GM23338 (cell line): ENCODE data around the gene PCSK6. TPM values are rescaled to one million over a fixed set of nuclear protein-coding genes. Genes with fewer than 3 reads are reported as not detected.

Experiments used
- ATAC-seq: fragments of 200-7000 bp; cut with Tn5 transposase; 3 replicates; pipeline ENCODE4 v1.9.1; 2020
- DNase-seq: peaks from one replicate; pipeline ENCODE4 v3.0.0-alpha.2; 2015; ENCODE audit warnings: low spot score
- H2AFZ ChIP-seq: fragments of 200-600 bp; sonication (generic); 2 replicates; pipeline ENCODE4 v1.8.0; 2016; ENCODE audit warnings: antibody characterized with exemption, mild to moderate bottlenecking, moderate library complexity
- H3F3A ChIP-seq: fragments of 200-600 bp; sonication (generic); replicated peaks from 2 replicates; pipeline ENCODE4 v1.8.0; 2017; ENCODE audit warnings: antibody characterized with exemption, mixed run types, low read depth
- H3K27ac ChIP-seq: fragments of 200-600 bp; sonication (generic); 2 replicates; pipeline ENCODE4 v1.6.1; 2016; ENCODE audit warnings: low read depth
- H3K27me3 ChIP-seq: fragments of 200-600 bp; sonication (generic); 2 replicates; pipeline ENCODE4 v1.8.0; 2016; ENCODE audit warnings: mild to moderate bottlenecking, mixed run types, moderate library complexity; ENCODE audit not compliant: insufficient read depth
- H3K36me3 ChIP-seq: fragments of 200-600 bp; sonication (generic); 2 replicates; pipeline ENCODE4 v1.8.0; 2016; ENCODE audit warnings: mild to moderate bottlenecking; ENCODE audit not compliant: insufficient read depth
- H3K4me1 ChIP-seq: fragments of 200-600 bp; sonication (generic); 2 replicates; pipeline ENCODE4 v1.8.0; 2016; ENCODE audit warnings: mild to moderate bottlenecking, moderate library complexity; ENCODE audit not compliant: insufficient read depth
- H3K4me2 ChIP-seq: fragments of 200-600 bp; sonication (generic); 2 replicates; pipeline ENCODE4 v1.7.1; 2017; ENCODE audit warnings: mixed run types
- H3K4me3 ChIP-seq: fragments of 200-600 bp; sonication (generic); 2 replicates; pipeline ENCODE4 v1.6.1; 2016; ENCODE audit warnings: mixed run types
- H3K79me2 ChIP-seq: fragments of 200-600 bp; sonication (generic); replicated peaks from 2 replicates; pipeline ENCODE4 v1.8.0; 2017; ENCODE audit warnings: mild to moderate bottlenecking; ENCODE audit not compliant: insufficient read depth
- H3K9me2 ChIP-seq: fragments of 200-600 bp; sonication (generic); 2 replicates; pipeline ENCODE4 v1.8.0; 2017; ENCODE audit not compliant: insufficient read depth
- H4K20me1 ChIP-seq: fragments of 200-600 bp; sonication (generic); replicated peaks from 2 replicates; pipeline ENCODE4 v1.8.0; 2017; ENCODE audit warnings: mild to moderate bottlenecking; ENCODE audit not compliant: insufficient read depth
- H3K27ac Mint-ChIP-seq: 2 replicates; pipeline ENCODE4 v1.8.0; 2020; ENCODE audit warnings: inconsistent platforms, mild to moderate bottlenecking, moderate library complexity, mixed read lengths
- H3K27me3 Mint-ChIP-seq: 3 replicates; pipeline ENCODE4 v1.8.0; 2022; ENCODE audit warnings: low read depth, mild to moderate bottlenecking, moderate library complexity, mixed read lengths, inconsistent platforms; ENCODE audit not compliant: insufficient read depth, poor library complexity
- H3K36me3 Mint-ChIP-seq: 3 replicates; pipeline ENCODE4 v1.8.0; 2021; ENCODE audit warnings: low read depth, mild to moderate bottlenecking, inconsistent platforms, moderate library complexity, mixed read lengths
- H3K4me1 Mint-ChIP-seq: 3 replicates; pipeline ENCODE4 v1.8.0; 2020; ENCODE audit warnings: mild to moderate bottlenecking, inconsistent platforms, mixed read lengths
- H3K4me3 Mint-ChIP-seq: 3 replicates; pipeline ENCODE4 v1.8.0; 2021; ENCODE audit warnings: moderate library complexity, mild to moderate bottlenecking, inconsistent platforms, mixed read lengths
- H3K9me3 Mint-ChIP-seq: 3 replicates; pipeline ENCODE4 v1.8.0; 2020; ENCODE audit warnings: moderate library complexity, mild to moderate bottlenecking, inconsistent platforms, mixed read lengths
- CTCF ChIP-seq, 2 experiments: fragments of 200-600 bp in 1 of 2; sonication (generic) in 1 of 2; conservative IDR thresholded peaks; 2 replicates each; pipeline versions ENCODE4 v1.5.1 to v1.6.1; 2016 to 2017; ENCODE audit warnings: antibody characterized with exemption in 2 of 2, low read depth in 2 of 2, mild to moderate bottlenecking in 2 of 2, moderate library complexity in 1 of 2
- EZH2 ChIP-seq: fragments of 200-600 bp; sonication (generic); IDR thresholded peaks from one replicate; pipeline ENCODE4 v1.8.0; 2017; ENCODE audit warnings: antibody characterized with exemption, mild to moderate bottlenecking, low read depth; ENCODE audit not compliant: unreplicated experiment
- EZH2phosphoT487 ChIP-seq: fragments of 200-600 bp; sonication (generic); IDR thresholded peaks from one replicate; pipeline ENCODE4 v1.8.1; 2018; ENCODE audit warnings: antibody characterized with exemption; ENCODE audit not compliant: unreplicated experiment
- JUNB ChIP-seq: IDR thresholded peaks from one replicate; pipeline ENCODE4 v1.6.1; 2016; ENCODE audit warnings: antibody characterized with exemption; ENCODE audit not compliant: unreplicated experiment
- NANOG ChIP-seq: IDR thresholded peaks from 2 replicates; pipeline ENCODE4 v1.6.1; 2016; ENCODE audit warnings: antibody characterized with exemption, borderline replicate concordance
- POLR2AphosphoS5 ChIP-seq: IDR thresholded peaks from 2 replicates; pipeline ENCODE4 v1.6.1; 2016; ENCODE audit warnings: antibody characterized with exemption, low read depth
- STAT1 ChIP-seq: IDR thresholded peaks from one replicate; pipeline ENCODE4 v1.6.1; 2016; ENCODE audit warnings: antibody characterized with exemption; ENCODE audit not compliant: unreplicated experiment
- polyA plus RNA-seq: library from polyadenylated mRNA; unstranded; fragments of >200 nt; fragmentation: Nextera tagmentation; extraction: Ambion mirVana; gene quantifications from 2 replicates; pipeline ENCODE4 v1.2.1, GENCODE V29; 2016
- total RNA-seq: library from RNA; depleted of rRNA; stranded (reverse); fragments of >200 nt; shearing (Covaris generic); gene quantifications from 2 replicates; pipeline ENCODE4 v1.2.3, GENCODE V29; 2014
- TF ChIP-seq, protein P1 (sequence below): fragments of 250-450 bp; sonication (Bioruptor Pico); IDR thresholded peaks from 2 replicates; pipeline ENCODE4 v1.5.0; 2020; ENCODE audit warnings: mild to moderate bottlenecking, moderate library complexity

The PCSK6 gene
- total and polyA plus RNA-seq, 2 experiments from 2014 or later = 1.7 to 6.7 TPM

GRCh38 chr15:101276501-101277037 lies 212.9 kb downstream of the PCSK6 start:
- Histone ChIP-seq H4K20me1 (peaks cover 11% of the 10 kb centered on the region), H2AFZ (peak overlapping the region; percentile 83), H3F3A (peaks cover 36% of the 10 kb centered on the region), H3K36me3 (peaks cover 45% of the 10 kb centered on the region), H3K27ac (no peak overlapping the region), H3K9me2 (no peaks in the 10 kb centered on the region), H3K4me3 (peak overlapping the region; percentile 100), H3K4me2 (peak overlapping the region; percentile 100), H3K4me1 (peaks cover 8% of the 10 kb centered on the region), H3K79me2 (peaks cover 19% of the 10 kb centered on the region), H3K27me3 (no peaks in the 10 kb centered on the region)
- TF ChIP-seq JUNB (no peak), EZH2phosphoT487 (no peak), STAT1 (no peak), POLR2AphosphoS5 (no peak), NANOG (no peak), EZH2 (no peak), CTCF (conservative IDR thresholded peaks at IDR 0.05; ENCODE audit: low read depth in 2 of 2) (peak in 1 of 2 experiments; percentile 54; a peak in 2 of 4 replicates)
- Mint-ChIP-seq H3K4me3 (peak overlapping the region; percentile 95), H3K27me3 (peaks cover 9% of the 10 kb centered on the region), H3K27ac (peak overlapping the region; percentile 63; the same call in 1 of the 2 replicates), H3K4me1 (peaks cover 7% of the 10 kb centered on the region; the same call in 2 of the 3 replicates), H3K36me3 (peaks cover 52% of the 10 kb centered on the region), H3K9me3 (no peaks in the 10 kb centered on the region)
- ATAC-seq (peak; percentile 39), DNase-seq (peak; percentile 53)

DNA sequence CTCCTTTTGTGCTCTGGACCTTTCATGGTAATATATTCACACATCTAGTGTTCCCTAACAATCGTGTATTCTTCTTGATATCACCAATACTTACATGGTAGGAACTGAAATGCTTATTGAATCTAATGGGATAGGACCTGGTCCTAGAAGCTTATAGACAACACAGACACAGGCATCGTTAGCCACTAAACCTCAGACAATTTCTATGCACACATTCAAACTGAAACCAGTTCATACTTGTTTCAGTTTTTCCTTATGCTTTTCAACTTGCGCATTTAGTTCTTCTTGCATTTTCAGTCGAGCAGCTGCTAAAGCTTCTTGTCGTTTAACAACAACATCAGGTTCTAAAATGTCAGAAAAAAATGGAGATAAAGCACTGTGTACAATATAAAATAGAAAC lies 214.5 kb downstream of the PCSK6 start:
- Histone ChIP-seq H3K4me2 (no peak overlapping the region), H3F3A (peaks cover 46% of the 10 kb centered on the region), H3K27me3 (no peaks in the 10 kb centered on the region), H3K36me3 (peaks cover 46% of the 10 kb centered on the region), H3K4me1 (peaks cover 8% of the 10 kb centered on the region), H2AFZ (no peak overlapping the region), H3K27ac (no peak overlapping the region), H3K4me3 (no peak overlapping the region), H4K20me1 (peaks cover 7% of the 10 kb centered on the region), H3K79me2 (peaks cover 19% of the 10 kb centered on the region), H3K9me2 (no peaks in the 10 kb centered on the region)
- peaks cover 7% of the 10 kb centered on the region; the same call in 2 of the 3 replicates for H3K4me1 Mint-ChIP-seq
- H3K4me3 Mint-ChIP-seq = no peak overlapping the region
- H3K9me3 Mint-ChIP-seq = no peaks in the 10 kb centered on the region
- TF ChIP-seq NANOG = no peak
- no peak for DNase-seq
- peaks cover 9% of the 10 kb centered on the region for H3K27me3 Mint-ChIP-seq
- peaks cover 51% of the 10 kb centered on the region for H3K36me3 Mint-ChIP-seq
- H3K27ac Mint-ChIP-seq = no peak overlapping the region
- ATAC-seq = no peak

GRCh38 chr15:101273534-101273933 lies 216.0 kb downstream of the PCSK6 start:
- peaks cover 19% of the 10 kb centered on the region for H3K79me2 ChIP-seq
- peaks cover 4% of the 10 kb centered on the region for H4K20me1 ChIP-seq
- H3K4me2 ChIP-seq = no peak overlapping the region
- H3K4me3 ChIP-seq = no peak overlapping the region
- Mint-ChIP-seq H3K27ac (no peak overlapping the region), H3K9me3 (no peaks in the 10 kb centered on the region), H3K4me3 (no peak overlapping the region), H3K27me3 (peaks cover 9% of the 10 kb centered on the region), H3K4me1 (peaks cover 7% of the 10 kb centered on the region; the same call in 2 of the 3 replicates), H3K36me3 (peaks cover 61% of the 10 kb centered on the region)
- H3K4me1 ChIP-seq = peaks cover 8% of the 10 kb centered on the region
- no peak for DNase-seq
- ATAC-seq = no peak
- H2AFZ ChIP-seq = no peak overlapping the region
- no peaks in the 10 kb centered on the region for H3K9me2 ChIP-seq
- H3K27me3 ChIP-seq = no peaks in the 10 kb centered on the region
- peaks cover 46% of the 10 kb centered on the region for H3K36me3 ChIP-seq
- H3F3A ChIP-seq = peaks cover 41% of the 10 kb centered on the region
- H3K27ac ChIP-seq = no peak overlapping the region
- TF ChIP-seq, protein P1, sequence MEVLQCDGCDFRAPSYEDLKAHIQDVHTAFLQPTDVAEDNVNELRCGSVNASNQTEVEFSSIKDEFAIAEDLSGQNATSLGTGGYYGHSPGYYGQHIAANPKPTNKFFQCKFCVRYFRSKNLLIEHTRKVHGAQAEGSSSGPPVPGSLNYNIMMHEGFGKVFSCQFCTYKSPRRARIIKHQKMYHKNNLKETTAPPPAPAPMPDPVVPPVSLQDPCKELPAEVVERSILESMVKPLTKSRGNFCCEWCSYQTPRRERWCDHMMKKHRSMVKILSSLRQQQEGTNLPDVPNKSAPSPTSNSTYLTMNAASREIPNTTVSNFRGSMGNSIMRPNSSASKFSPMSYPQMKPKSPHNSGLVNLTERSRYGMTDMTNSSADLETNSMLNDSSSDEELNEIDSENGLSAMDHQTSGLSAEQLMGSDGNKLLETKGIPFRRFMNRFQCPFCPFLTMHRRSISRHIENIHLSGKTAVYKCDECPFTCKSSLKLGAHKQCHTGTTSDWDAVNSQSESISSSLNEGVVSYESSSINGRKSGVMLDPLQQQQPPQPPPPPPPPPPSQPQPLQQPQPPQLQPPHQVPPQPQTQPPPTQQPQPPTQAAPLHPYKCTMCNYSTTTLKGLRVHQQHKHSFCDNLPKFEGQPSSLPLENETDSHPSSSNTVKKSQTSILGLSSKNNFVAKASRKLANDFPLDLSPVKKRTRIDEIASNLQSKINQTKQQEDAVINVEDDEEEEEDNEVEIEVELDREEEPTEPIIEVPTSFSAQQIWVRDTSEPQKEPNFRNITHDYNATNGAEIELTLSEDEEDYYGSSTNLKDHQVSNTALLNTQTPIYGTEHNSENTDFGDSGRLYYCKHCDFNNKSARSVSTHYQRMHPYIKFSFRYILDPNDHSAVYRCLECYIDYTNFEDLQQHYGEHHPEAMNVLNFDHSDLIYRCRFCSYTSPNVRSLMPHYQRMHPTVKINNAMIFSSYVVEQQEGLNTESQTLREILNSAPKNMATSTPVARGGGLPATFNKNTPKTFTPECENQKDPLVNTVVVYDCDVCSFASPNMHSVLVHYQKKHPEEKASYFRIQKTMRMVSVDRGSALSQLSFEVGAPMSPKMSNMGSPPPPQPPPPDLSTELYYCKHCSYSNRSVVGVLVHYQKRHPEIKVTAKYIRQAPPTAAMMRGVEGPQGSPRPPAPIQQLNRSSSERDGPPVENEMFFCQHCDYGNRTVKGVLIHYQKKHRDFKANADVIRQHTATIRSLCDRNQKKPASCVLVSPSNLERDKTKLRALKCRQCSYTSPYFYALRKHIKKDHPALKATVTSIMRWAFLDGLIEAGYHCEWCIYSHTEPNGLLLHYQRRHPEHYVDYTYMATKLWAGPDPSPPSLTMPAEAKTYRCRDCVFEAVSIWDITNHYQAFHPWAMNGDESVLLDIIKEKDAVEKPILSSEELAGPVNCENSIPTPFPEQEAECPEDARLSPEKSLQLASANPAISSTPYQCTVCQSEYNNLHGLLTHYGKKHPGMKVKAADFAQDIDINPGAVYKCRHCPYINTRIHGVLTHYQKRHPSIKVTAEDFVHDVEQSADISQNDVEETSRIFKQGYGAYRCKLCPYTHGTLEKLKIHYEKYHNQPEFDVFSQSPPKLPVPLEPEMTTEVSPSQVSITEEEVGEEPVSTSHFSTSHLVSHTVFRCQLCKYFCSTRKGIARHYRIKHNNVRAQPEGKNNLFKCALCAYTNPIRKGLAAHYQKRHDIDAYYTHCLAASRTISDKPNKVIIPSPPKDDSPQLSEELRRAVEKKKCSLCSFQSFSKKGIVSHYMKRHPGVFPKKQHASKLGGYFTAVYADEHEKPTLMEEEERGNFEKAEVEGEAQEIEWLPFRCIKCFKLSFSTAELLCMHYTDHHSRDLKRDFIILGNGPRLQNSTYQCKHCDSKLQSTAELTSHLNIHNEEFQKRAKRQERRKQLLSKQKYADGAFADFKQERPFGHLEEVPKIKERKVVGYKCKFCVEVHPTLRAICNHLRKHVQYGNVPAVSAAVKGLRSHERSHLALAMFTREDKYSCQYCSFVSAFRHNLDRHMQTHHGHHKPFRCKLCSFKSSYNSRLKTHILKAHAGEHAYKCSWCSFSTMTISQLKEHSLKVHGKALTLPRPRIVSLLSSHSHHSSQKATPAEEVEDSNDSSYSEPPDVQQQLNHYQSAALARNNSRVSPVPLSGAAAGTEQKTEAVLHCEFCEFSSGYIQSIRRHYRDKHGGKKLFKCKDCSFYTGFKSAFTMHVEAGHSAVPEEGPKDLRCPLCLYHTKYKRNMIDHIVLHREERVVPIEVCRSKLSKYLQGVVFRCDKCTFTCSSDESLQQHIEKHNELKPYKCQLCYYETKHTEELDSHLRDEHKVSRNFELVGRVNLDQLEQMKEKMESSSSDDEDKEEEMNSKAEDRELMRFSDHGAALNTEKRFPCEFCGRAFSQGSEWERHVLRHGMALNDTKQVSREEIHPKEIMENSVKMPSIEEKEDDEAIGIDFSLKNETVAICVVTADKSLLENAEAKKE (CRISPR knock-in tag) = no peak
- no peak for TF ChIP-seq NANOG
